ENCODE results near the gene ERBB2. TPM values are rescaled to one million over a fixed set of nuclear protein-coding genes. Genes with fewer than 3 reads are reported as not detected.

The ERBB2 gene
- total and polyA plus RNA-seq, 9 of the 15 experiments (the other 6 are each of a cell fraction or from before 2014, with no cell fraction given): 0.74 to 5.6 (median 3.3) TPM

GRCh38 chr17:39695089-39695474 is 4.8 kb upstream of the ERBB2 start:
- no TSS peak for BruUV-seq (replicated peaks)
- no peaks in the 10 kb centered on the region for H3K27me3 ChIP-seq (ENCODE audit: control insufficient read depth in 2 of 2, insufficient read depth in 2 of 2, low read length in 2 of 2)
- no peak overlapping the region for H2AFZ ChIP-seq (ENCODE audit: low read depth, low read length)
- ChIA-PET CTCF (ENCODE audit: low intra/inter-chr PET ratio) (no interaction called here), POLR2A (interaction anchor here (0.6 to 1.9 kb wide), 7 partner anchors 10 to 88 kb away, joined by 3 to 6 read pairs (median 4); partner anchors contain the start of gene NEUROD2)
- 52% methylated on average over 2 of the region's 2 CpGs for whole genome bisulfite sequencing (ENCODE audit: insufficient coverage, low coverage, missing lambda C conversion rate)
- peaks cover 0 to 9% of the 10 kb centered on the region in 2 experiments; a peak in 2 of 5 replicates for H3K4me1 ChIP-seq (replicated peaks in 1 of 2; ENCODE audit: control insufficient read depth in 2 of 2, insufficient read depth in 2 of 2, low read length in 2 of 2)
- no peaks in the 10 kb centered on the region; the same call in 2 of the 3 replicates for H3K36me3 ChIP-seq (ENCODE audit: control insufficient read depth, insufficient read depth, low read length)
- H3K79me2 ChIP-seq (ENCODE audit: control insufficient read depth, insufficient read depth, low read length): no peaks in the 10 kb centered on the region
- DNase-seq (ENCODE audit: extremely low read depth in 1 of 4, low spot score in 3 of 4): no peak
- intact Hi-C loops (cut with micrococcal nuclease): no loop called here
- H3K9me3 ChIP-seq (replicated peaks; ENCODE audit: control insufficient read depth, insufficient read depth, low read depth, low read length): no peaks in the 10 kb centered on the region
- FAIRE-seq: no peak
- no peak overlapping the region for H3K4me2 ChIP-seq (ENCODE audit: insufficient read depth, low read length)
- in situ Hi-C loops (cut with MboI): no loop called here
- H3K4me3 ChIP-seq: no peak overlapping the region
- no peaks in the 10 kb centered on the region for H3K9me1 ChIP-seq (ENCODE audit: control insufficient read depth, insufficient read depth, low read length)
- no peak; the same call in 1 of the 3 replicates for ATAC-seq
- no peak for TF ChIP-seq KDM2B (CRISPR knock-in tag; IDR thresholded peaks at IDR 0.05)
- no peak for TF ChIP-seq ZNF24 (IDR thresholded peaks at IDR 0.05)
- TF ChIP-seq REST (IDR thresholded peaks at IDR 0.05; ENCODE audit: borderline replicate concordance): no peak
- TF ChIP-seq REST (CRISPR knock-in tag; IDR thresholded peaks at IDR 0.05; ENCODE audit: low read depth): no peak
- TF ChIP-seq ERF (CRISPR knock-in tag; IDR thresholded peaks at IDR 0.05): no peak
- TF ChIP-seq MCM7 (IDR thresholded peaks at IDR 0.05): no peak
- TF ChIP-seq ZNF592 (IDR thresholded peaks at IDR 0.05): no peak
- TF ChIP-seq TCF3 (CRISPR knock-in tag; IDR thresholded peaks at IDR 0.05): no peak
- TF ChIP-seq ZNF239 (CRISPR knock-in tag; IDR thresholded peaks at IDR 0.05): no peak
- TF ChIP-seq TCF7 (IDR thresholded peaks at IDR 0.05; ENCODE audit: borderline replicate concordance): no peak
- TF ChIP-seq BDP1 (IDR thresholded peaks at IDR 0.05; ENCODE audit: insufficient read depth, insufficient read length): no peak
- no peak for TF ChIP-seq ZNF121 (CRISPR knock-in tag; conservative IDR thresholded peaks at IDR 0.05)
- no peak for TF ChIP-seq CREBBP (IDR thresholded peaks at IDR 0.05; ENCODE audit: low read depth, low read length)
- no peak overlapping the region for H3K27ac ChIP-seq (ENCODE audit: extremely low read depth, low read depth, low read length)
- no peaks in the 10 kb centered on the region for H4K20me1 ChIP-seq (replicated peaks; ENCODE audit: control insufficient read depth, insufficient read depth, low read length)
- H3K9ac ChIP-seq (ENCODE audit: insufficient read depth in 1 of 2, low read depth in 2 of 2, low read length in 2 of 2): peak overlapping the region in 1 of 2 experiments; percentile 38; a peak in 1 of 4 replicates
